ENCODE results near the gene PRICKLE2.
A peak's percentile ranks its signal among the peaks of the same experiment; 100 is the strongest.

The PRICKLE2 gene

DNA sequence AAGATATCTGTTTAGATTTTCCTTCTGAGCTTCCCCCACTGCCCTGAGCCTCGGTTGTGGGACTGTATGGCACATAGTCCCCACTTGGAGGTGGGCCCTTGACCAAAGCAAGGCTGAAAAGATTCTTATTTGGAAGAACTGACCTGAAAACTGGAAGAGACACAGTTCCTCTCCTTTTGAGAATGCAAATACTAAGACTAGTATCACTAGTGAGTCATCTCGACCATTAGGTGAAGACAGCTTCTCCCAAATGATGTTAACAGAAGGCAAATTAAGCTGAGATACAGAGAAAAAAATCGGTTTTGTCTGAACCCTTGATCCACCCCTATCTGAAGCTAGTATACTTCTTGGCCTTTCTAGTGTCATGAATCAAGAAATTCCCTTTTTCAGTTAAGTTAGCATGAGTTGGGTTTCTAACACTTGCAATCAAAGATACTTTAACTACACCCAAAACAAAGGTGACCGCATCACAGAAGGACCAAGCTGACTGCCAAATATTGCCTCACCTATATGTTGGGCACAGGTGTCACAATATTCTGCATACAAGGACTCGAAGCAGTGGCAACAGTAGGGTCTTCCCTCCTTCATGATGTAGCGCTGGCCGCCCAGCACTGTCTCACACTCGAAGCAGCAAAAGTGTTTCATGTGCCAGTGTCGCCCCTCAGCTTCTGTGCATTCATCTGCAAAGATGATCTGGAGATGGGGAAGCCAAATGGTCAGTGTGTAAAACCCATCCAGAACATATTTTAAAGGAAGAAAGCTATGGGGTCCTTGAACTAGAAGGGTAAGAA is 72.4 kb downstream of the PRICKLE2 start:
- no peak for DNase-seq

DNA sequence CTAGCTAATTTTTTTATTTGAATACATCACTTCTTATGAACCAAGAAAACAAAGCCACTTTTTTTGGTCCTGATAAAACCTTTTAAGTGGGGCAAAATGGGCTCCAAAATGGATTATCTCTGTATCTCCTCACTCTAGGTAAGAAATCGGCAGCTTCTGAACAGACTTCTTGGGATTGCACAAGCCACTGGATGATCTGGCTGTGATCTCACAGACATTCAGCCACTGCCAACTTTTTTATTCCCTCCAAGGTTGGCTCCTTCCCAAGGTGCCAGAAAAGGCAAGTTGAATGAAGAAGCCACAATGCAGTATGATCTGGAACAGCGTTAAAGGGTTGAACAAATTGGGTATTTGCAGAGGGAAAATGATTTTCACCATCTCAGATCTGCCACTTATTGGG is 73.2 kb downstream of the PRICKLE2 start:
- no peak for DNase-seq

DNA sequence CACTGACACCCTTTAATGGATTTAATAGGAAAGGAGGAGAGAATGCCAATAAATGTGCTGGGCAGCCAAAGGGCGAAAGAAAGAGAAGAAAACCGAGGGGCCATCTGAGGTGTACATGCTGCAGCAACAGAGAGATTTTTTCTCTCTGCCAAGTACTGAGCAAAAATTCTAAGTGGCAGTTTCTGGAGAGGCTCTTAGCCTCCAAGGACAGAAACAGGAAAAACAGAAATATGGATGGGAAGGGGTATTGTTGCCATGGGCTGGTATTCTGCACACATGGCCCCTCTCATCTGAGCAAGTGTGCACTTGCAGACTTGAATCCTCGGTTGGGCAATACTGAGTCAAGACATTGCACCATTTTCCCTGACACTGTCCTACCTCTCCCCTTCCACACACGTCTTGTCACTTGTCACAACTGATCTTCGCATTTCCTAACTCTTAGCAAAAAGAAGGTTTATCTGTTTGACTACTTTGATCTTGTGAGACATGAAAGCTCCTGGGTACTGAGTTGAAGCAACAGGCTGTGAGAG is 73.9 kb downstream of the PRICKLE2 start:
- no peak for DNase-seq

DNA sequence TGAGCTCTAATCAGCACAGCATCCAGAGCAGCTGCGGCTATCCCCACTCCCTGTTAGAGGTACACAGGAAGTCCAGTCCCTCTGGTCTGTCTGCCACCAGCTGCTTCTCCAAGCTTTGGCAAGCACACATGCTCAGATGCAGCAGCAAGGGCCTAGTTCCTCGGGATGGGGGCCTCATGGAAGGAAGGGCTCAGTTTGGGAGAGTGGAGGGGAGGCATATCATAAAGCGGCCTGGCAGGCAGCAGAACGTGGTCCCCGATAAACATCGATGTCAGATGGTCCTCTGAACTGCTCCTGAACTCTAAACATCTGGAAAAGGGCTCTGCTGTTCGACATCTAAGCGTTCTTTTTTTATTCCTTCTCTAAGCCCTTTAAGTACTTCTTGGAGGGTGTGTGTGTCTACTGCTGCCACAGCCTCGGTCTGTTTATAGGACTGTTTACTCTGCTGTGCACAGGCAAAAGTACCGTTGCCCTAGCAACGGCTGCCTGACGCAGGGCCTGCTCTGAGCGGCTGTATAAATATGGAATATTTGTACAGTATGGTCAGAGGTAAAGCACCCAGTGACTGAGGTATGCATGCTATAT is 74.6 kb downstream of the PRICKLE2 start:
- DNase-seq: peak; percentile 93

DNA sequence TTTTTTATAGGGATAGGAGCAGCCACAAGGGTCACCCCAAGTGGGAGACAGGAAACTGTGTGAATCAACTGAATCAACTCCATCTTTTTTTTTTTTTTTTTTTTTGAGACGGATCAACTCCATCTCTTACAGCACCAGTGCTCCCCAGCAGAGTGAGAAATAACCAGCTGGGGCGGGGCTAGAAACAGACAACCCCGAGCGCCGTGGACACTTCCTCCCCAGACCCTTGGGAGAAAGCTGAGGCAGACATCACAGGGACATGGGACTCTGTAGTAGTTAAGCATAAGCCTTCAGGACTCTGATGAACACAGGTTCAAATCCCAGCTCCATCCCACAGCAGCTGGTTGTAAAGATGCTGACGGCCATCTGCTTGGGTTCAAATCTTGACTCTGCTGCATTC is 75.4 kb downstream of the PRICKLE2 start:
- no peak for DNase-seq

DNA sequence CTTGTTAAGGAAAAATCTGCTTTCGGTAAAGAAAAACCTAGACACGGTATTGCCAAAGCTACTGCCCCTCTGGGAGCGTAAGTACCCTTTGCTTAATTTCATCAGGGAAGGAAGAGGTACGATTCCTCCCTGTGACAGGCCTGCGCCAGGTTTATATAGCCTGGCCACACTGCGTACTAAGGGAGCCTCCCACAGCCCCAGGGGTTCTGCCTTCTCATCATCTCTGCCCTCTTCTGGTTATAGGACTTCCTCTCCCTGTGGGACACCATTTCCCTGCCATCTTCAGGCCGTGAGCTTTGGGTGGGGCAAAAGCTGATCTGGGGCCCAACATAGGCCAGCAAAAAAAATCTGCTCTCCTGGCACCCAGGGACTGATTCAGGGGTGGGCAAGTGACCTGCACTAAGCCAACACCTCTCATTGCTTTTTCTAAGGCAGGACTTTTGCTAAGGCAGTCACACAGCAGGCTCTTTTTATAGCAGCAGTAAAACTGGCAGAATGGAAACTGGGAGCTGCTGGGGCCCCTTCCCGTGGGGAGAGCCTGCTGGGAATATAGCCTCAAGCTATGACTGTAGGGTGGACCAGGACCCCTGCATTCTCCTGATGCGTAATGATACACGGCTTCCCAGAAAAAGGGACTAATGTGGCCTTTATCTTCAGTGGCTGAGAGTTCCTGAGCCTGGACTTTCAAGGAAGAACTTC is 76.2 kb downstream of the PRICKLE2 start:
- no peak for DNase-seq

DNA sequence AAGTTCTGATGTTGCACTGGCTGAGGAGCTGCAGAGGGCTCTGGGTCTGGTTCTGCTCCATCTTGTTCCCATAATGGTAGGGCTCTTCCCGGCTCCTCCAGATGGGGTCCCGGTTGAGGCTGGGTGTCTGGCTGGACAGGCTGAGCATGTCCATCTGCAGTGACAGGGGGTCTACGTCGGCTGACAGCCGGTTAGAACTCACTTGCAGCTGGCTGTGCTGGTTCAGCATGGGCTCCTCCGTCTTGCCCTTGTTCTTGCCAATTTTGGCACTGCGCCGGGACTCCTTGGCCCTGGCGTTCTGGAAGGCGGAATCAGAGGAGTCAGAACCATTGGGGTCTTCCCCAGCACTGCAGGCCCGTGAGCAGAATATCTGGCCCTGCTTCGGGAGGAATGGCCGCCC is 78.1 kb downstream of the PRICKLE2 start:
- DNase-seq: no peak

DNA sequence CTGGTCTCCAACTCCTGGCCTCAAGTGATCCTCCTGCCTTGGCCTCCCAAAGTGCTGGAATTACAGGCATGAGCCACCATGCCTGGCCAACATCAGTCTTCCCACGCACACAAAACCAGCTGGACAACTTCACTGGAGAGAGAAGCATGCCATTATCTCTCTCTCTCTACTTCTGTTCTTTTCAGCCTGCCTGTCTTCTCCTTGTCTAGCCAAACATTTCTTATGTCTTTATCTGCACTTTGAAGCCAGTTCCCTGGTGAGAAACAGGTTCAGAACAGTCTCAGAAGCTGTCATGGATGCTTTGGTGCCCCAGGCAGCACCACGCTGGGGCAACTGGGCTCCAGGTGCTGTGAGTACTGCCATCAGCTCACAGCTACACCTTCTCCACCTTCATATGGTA is 79.8 kb downstream of the PRICKLE2 start:
- DNase-seq: no peak

DNA sequence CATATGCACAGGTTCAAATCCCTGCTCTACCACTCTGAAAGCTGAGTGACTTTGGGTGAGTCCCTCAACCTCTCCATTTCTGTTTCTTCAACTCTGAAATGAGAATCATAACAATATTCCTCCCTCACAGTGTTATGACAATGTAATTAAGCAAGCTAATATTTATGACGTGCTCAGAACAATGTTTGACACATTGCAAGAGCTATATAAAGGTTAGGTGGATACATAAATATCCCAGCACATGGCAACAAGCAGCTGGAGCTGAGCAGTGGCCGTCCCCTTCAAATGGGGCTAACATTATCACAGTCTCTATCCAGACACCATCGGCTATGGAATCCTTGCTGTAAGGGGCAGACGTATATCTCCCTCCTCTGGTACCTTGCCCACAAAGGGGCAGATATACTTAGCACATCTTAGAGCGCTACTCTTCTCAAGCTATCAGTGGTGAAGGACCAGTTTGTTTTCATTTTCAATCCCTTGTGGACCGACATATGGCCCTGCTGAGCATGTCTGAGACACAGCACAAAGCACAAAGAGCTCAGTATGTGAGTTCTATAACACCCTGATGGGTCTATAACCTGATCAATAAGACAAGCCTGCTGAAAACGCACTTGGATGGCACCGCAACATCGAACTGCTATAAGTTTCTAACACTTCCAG is 80.9 kb downstream of the PRICKLE2 start:
- DNase-seq: no peak

DNA sequence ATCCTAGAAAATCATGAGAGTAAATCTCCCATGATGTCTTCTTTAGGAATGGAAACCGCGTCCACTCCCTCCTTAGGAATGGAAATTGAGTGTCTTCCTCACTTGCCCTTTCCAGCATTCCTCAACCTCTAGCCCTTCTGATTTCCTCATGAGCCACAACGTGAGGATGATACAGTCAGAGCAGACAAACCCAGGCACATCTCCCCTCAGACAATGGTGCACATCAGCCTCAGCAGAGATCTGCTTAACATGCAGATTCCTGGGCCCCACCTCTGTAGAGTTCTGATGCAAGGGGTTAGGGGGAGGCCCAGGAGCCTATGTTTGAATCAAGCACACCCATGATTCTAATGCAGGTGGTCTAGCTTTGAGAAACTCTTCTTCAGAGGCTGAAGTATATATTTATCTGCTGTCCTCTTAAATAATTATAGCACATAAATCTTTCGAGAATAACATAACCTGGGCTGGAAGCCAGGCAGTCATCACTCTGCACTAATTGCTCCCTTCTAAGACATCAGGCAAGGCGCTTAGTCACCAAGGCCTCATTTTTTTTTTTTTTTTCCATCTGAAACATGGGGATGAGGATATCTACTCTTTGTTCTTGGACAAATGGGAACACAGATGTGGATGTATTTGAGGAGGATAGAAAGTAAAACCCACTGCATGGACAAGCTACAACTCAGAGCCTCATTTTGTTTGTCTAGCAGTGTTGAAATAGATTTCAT is 81.7 kb downstream of the PRICKLE2 start:
- no peak for DNase-seq

DNA sequence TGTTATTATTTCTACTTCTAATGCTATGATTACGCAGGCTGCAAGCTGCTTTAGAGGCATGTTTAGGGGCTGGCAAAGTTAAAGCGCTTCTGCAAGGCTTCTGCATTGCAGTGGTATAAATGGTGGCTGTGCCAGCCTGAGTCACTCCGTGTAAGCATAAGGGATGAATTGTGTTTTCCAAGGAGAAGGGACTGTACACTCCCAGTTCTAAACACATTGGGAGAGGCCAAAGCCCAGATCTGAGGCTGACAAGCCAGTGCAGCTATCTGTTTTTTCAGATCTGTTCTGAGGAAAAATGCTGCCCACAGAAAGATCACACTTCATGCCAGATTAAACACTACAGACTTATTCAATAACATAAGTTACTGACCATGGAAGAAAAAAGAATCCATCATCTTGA is 83.8 kb downstream of the PRICKLE2 start:
- no peak for DNase-seq

DNA sequence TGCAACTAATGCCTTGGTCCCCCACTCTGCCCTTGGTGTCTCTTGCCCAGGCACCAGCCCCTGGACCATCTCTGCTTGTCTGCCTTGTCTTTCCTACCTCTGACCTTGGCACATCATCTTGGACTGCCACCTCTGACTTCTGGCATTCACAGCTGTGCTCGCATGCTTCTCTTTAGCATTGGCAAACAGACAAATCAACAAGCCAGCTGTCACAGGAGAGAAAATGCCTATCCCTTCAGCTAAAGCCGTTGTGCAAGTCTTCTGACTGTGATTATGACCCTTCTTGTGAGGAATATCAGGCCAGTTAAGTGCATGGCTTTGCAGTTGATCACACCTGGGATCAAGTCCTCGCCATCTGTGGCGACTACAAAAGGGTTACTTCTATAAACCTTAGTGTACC is 84.6 kb downstream of the PRICKLE2 start:
- no peak for DNase-seq

DNA sequence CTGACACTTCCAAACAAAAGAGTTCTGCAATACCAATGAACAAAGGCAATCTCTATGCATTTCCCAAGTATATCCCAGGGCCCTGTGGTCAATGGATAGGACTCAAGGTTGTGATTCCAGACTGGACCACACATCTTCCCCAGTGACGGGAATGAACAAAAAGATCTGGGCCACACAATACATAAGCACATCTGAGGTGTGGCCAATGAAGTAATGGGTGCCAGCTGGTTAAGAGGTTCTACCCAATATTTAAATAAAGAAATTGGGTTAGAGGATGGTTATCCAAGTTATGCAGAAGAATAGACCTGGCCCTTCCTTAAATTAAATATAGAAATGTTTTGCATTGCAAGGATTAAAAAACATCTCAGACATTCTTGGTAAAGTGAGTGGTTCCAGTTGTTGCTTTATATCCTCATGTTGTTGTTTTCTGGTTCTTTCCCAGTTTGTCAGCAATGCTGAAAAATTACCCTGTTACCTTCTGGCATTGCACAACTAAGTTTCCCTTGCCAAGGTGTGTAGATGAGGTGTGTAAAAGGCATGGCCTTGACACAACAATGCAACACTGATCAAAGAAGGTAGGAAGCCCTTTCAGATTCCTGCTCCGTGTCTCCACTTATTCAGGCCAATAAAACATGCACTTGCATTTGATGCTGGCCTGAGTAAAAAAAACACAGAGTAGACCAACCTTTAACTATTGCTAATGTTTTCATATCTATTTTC is 86.5 kb downstream of the PRICKLE2 start:
- DNase-seq: no peak

DNA sequence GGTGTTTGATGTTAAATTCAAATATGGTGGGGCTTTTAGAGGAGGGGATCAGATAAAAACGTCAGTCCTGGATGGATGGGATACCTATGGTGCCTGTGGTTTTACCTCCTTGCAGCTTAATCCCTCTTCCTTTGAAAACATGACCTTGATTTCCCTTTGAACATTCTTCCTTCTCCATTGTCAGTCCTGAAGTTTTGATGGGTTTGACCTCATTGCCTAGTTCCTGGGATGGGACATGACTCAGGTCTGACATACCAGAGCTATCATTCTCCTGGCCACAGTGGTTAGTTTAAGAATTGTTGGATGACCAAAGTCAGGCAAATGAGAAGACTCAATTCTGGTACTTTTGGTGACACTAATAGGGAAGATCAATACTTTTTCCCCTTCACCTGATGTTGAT is 87.2 kb downstream of the PRICKLE2 start:
- no peak for DNase-seq

DNA sequence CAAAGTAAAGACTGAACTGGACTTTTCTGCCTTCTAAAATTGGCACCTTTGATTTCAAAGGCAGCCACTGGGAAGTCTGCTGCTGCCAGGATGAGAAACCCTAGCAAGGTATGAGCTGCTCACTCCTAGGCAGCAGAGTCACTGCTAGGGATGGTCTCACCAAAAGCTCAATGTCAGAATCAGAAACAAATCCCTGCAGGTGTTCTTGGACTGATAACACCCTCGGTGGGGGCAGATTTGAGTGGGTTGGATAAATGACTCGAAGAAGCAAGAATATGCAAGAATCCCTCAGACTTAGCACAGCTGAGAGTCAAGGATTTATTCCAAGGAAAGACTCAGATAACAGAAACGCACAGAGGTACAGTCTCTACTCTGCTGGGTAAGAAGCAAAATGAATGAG is 90.4 kb downstream of the PRICKLE2 start:
- DNase-seq: no peak

DNA sequence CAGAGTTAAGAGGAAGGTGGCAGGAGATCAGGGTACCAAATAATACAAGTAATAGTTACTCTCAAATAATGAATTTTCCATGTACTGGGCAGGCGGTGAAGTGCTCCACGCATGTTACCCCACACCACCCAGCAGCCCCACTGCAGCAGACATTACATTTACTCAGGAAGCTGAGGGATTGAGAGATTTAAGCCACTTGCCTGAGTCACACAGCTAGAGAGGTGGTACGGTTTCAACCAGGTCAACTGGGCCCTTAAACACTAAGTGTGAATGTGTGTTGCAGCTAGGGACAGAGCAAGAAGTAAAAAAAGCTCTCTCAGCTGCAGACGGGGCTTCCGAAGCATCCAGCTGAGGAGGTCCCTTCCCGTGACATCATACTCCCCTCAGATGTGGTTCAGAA is 91.3 kb downstream of the PRICKLE2 start:
- DNase-seq: no peak

DNA sequence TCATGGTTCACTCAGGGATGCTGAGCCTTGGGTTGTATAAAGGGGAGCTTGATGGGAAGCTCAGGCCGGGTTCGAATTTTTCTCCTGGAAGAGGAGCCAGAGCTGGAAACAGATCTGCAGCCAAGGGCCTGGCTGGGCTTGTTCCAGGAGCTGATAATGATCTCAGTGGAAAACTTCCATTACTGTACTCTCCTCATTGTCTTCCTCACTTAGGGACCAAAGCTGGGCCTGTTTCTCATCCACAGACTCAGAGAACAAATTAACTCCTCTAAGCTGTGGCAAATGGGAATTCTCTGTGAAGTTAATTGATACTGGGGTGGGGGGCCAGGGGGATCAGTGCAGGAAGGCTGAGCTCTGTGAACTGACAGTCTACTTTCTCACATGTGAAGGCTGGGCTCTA is 92.0 kb downstream of the PRICKLE2 start:
- no peak for DNase-seq

DNA sequence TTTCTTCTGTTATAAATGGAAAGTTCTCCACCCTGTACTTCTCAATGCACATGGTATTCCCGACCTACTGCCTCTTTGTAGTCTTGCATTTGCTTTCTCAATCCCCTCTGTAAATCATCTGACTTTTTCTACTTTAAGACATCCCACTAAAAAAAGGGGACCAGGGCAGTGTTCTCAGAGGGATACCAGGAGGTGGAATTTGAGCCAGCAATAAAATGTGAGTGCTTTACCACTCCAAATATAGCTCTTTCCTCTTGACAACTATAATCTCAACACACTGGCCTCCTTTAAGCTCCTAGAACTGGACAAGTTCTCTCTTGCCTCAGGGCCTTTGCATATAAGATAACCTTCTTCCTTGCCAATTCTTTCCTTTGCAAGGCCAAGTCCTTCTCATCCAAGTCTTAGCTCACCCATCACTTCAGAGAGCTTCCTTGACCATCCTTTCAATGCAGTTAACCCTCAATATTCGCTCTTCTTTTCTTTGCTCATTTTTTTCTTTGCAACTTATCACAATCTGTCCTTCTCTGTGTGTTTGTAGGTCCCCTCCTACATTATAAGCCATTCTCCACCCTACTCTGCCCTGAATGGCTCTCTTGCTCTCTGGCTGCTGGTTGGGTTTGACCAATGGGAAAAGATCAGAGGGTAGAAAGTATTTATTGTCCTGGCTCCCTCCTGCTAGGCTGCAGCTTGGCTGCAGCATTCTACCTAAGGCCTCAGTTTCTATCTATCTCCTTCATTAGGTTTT is 93.4 kb downstream of the PRICKLE2 start:
- DNase-seq: no peak

DNA sequence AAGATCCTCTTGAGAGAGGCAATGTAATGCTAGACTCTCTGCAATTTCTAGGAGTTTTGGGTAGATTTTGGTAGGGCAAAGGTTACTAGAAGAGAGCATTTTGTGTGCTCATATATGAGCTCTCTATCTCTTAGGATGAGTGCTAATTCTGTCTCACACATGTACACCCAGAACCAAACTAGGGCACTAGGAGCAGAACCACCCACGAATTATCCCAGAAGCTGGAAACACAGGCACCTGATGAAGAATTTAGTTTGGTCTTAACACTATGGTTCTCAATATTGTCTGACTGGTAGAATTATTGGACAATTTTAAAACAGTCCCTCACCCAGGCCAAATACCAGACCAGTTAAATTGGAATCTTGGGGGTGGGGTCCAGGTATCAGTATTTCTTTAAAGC is 94.8 kb downstream of the PRICKLE2 start:
- no peak for DNase-seq

DNA sequence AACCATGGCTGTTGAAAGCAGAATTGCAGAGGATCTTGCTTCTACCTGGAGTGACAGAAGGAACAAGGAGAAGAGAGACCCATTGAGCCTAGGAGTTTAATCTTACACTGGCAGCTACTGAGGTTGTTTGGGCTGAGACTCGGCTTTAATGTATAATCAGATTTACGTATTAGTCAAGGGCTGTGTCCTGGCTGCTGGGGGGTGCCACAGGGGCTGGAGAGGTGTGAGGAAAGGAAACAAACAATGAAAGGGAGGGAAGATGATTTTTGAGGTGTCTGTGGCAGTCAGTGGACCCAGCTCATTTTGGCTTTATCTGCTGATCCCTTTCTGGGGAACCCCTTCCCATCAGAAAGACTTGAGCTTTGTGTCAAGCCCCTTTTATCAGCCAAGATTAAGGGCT is 95.7 kb downstream of the PRICKLE2 start:
- DNase-seq: no peak

DNA sequence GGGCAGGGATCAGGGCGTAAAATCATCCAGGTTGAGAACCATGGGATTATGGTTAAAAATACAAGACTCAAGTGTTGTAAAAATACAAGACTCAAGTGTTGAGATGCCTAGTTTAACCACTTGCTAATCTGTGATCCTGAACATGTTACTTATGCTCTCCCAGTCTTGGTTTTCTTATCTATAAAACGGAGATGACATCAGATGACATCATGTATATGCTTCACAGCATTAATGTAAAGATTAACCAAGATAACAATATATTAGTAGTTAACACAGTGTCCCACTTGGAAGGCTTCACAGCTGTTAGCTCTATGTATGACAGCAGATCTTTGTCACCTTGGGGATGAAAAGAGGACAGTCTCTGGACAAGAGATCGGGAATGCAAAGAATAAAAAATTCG is 96.2 kb downstream of the PRICKLE2 start:
- DNase-seq: no peak
